Osteocyte (in vitro differentiated cells): ENCODE measurements around the gene TMEM258. TPM values are rescaled to one million over a fixed set of nuclear protein-coding genes. Genes with fewer than 3 reads are reported as not detected.

Source experiments
- DNase-seq: peaks from one replicate; pipeline ENCODE4 v3.0.0; 2021; ENCODE audit warnings: mixed read lengths; ENCODE audit not compliant: unreplicated experiment; ENCODE audit errors: extremely low spot score
- H3K27ac Mint-ChIP-seq: one replicate; pipeline ENCODE4 v1.8.0; 2021; ENCODE audit warnings: mild to moderate bottlenecking, mixed read lengths; ENCODE audit not compliant: unreplicated experiment
- H3K27me3 Mint-ChIP-seq: one replicate; pipeline ENCODE4 v1.8.0; 2021; ENCODE audit warnings: mixed read lengths; ENCODE audit not compliant: unreplicated experiment
- H3K36me3 Mint-ChIP-seq: one replicate; pipeline ENCODE4 v1.8.0; 2021; ENCODE audit warnings: mixed read lengths; ENCODE audit not compliant: unreplicated experiment
- H3K4me1 Mint-ChIP-seq: one replicate; pipeline ENCODE4 v1.8.0; 2021; ENCODE audit warnings: mixed read lengths; ENCODE audit not compliant: unreplicated experiment
- H3K4me3 Mint-ChIP-seq: one replicate; pipeline ENCODE4 v1.8.0; 2021; ENCODE audit warnings: mild to moderate bottlenecking, moderate library complexity, mixed read lengths; ENCODE audit not compliant: unreplicated experiment
- H3K9me3 Mint-ChIP-seq: one replicate; pipeline ENCODE4 v1.8.0; 2021; ENCODE audit warnings: mixed read lengths; ENCODE audit not compliant: unreplicated experiment
- CTCF ChIP-seq: fragments of 200-600 bp; sonication (generic); IDR thresholded peaks from 2 replicates; pipeline ENCODE4 v1.5.0; 2021; ENCODE audit warnings: antibody characterized with exemption, mild to moderate bottlenecking, moderate library complexity
- total RNA-seq: library from RNA; stranded (reverse); gene quantifications from 2 replicates; pipeline ENCODE4 v1.2.1, GENCODE V29; 2021

TMEM258 gene
- total RNA-seq, 1 donor from 2014 or later, result 137 TPM

GRCh38 chr11:61814958-61815789 lies 22.8 kb upstream of the TMEM258 start:
- H3K4me1 Mint-ChIP-seq, result peaks cover 21% of the 10 kb centered on the region
- H3K9me3 Mint-ChIP-seq, result no peaks in the 10 kb centered on the region
- no peaks in the 10 kb centered on the region for H3K27me3 Mint-ChIP-seq
- no peak for TF ChIP-seq CTCF
- H3K36me3 Mint-ChIP-seq, result peaks cover 4% of the 10 kb centered on the region
- DNase-seq, result peak; percentile 98
- peak overlapping the region; percentile 99 for H3K27ac Mint-ChIP-seq
- peak overlapping the region; percentile 96 for H3K4me3 Mint-ChIP-seq

- peak overlapping the region; percentile 96 for H3K4me3 Mint-ChIP-seq
- DNase-seq, result no peak
- peaks cover 21% of the 10 kb centered on the region for H3K4me1 Mint-ChIP-seq
- no peak for TF ChIP-seq CTCF
- no peaks in the 10 kb centered on the region for H3K9me3 Mint-ChIP-seq
- H3K27me3 Mint-ChIP-seq, result no peaks in the 10 kb centered on the region
- H3K36me3 Mint-ChIP-seq, result peaks cover 4% of the 10 kb centered on the region
- peak overlapping the region; percentile 99 for H3K27ac Mint-ChIP-seq
These were observed 22.0 kb upstream of the TMEM258 start for GRCh38 chr11:61814247-61814957.

- Mint-ChIP-seq H3K4me1 (peaks cover 18% of the 10 kb centered on the region), H3K36me3 (peaks cover 7% of the 10 kb centered on the region), H3K27ac (no peak overlapping the region), H3K4me3 (no peak overlapping the region), H3K9me3 (no peaks in the 10 kb centered on the region), H3K27me3 (no peaks in the 10 kb centered on the region)
- TF ChIP-seq CTCF, result no peak
- DNase-seq, result no peak
These were observed 20.5 kb upstream of the TMEM258 start for GRCh38 chr11:61812736-61813411.

GRCh38 chr11:61811831-61812230 lies 19.4 kb upstream of the TMEM258 start:
- peaks cover 12% of the 10 kb centered on the region for H3K36me3 Mint-ChIP-seq
- H3K4me1 Mint-ChIP-seq, result peaks cover 12% of the 10 kb centered on the region
- DNase-seq, result no peak
- H3K27me3 Mint-ChIP-seq, result no peaks in the 10 kb centered on the region
- H3K27ac Mint-ChIP-seq, result no peak overlapping the region
- no peak for TF ChIP-seq CTCF
- no peaks in the 10 kb centered on the region for H3K9me3 Mint-ChIP-seq
- no peak overlapping the region for H3K4me3 Mint-ChIP-seq
